Ishikawa (cell line): ENCODE measurements around the gene RPL18.

ENCODE experiments used
- CEBPB ChIP-seq: IDR thresholded peaks from 2 replicates; pipeline ENCODE4 v1.6.1; 2012
- EGR1 ChIP-seq: IDR thresholded peaks from 2 replicates; pipeline ENCODE4 v1.6.1; 2012
- EP300 ChIP-seq: IDR thresholded peaks from 2 replicates; pipeline ENCODE4 v1.6.1; 2012; ENCODE audit warnings: borderline replicate concordance
- FOXM1 ChIP-seq: IDR thresholded peaks from 2 replicates; pipeline ENCODE4 v1.6.1; 2012; ENCODE audit warnings: low read depth, borderline replicate concordance
- NFIC ChIP-seq: IDR thresholded peaks from 2 replicates; pipeline ENCODE4 v1.6.1; 2012
- RAD21 ChIP-seq: IDR thresholded peaks from 2 replicates; pipeline ENCODE4 v1.6.1; 2012; ENCODE audit warnings: low read depth
- TAF1 ChIP-seq: IDR thresholded peaks from 2 replicates; pipeline ENCODE4 v1.6.1; 2012; ENCODE audit warnings: low read depth, mild to moderate bottlenecking
- YY1 ChIP-seq: IDR thresholded peaks from 2 replicates; pipeline ENCODE4 v1.6.1; 2012; ENCODE audit warnings: low read depth
- ZBTB7A ChIP-seq: IDR thresholded peaks from 2 replicates; pipeline ENCODE4 v1.6.1; 2012; ENCODE audit warnings: low read depth
- TF ChIP-seq, protein P1 (sequence below): IDR thresholded peaks from 2 replicates; pipeline ENCODE4 v1.6.1; 2012
- TF ChIP-seq, protein P2 (sequence below): IDR thresholded peaks from 2 replicates; pipeline ENCODE4 v1.6.1; 2012; ENCODE audit warnings: low read depth, mild to moderate bottlenecking
- TF ChIP-seq, protein P3 (sequence below): IDR thresholded peaks from 2 replicates; pipeline ENCODE4 v1.6.1; 2012

DNA sequence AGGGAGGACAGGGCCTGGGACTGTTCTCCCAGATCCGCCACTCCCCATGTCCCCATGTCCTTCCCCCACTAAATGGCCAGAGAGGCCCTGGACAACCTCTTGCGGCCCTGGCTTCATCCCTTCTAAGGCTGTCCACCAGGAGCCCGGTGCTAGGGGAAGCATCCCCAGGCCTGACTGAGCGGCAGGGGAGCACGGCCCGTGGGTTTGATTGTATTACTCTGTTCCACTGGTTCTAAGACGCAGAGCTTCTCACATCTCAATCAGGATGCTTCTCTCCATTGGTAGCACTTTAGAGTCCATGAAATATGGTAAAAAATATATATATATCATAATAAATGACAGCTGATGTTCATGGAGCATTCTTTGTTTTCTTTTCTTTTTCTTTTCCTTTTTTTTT, 11.6 kb downstream of the RPL18 start:
- TF ChIP-seq TAF1: no peak
- TF ChIP-seq EGR1: no peak
- no peak for TF ChIP-seq CEBPB
- no peak for TF ChIP-seq NFIC
- no peak for TF ChIP-seq EP300
- no peak for TF ChIP-seq ZBTB7A
- TF ChIP-seq YY1: no peak
- TF ChIP-seq, protein P1, sequence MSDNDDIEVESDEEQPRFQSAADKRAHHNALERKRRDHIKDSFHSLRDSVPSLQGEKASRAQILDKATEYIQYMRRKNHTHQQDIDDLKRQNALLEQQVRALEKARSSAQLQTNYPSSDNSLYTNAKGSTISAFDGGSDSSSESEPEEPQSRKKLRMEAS: no peak
- TF ChIP-seq, protein P2, sequence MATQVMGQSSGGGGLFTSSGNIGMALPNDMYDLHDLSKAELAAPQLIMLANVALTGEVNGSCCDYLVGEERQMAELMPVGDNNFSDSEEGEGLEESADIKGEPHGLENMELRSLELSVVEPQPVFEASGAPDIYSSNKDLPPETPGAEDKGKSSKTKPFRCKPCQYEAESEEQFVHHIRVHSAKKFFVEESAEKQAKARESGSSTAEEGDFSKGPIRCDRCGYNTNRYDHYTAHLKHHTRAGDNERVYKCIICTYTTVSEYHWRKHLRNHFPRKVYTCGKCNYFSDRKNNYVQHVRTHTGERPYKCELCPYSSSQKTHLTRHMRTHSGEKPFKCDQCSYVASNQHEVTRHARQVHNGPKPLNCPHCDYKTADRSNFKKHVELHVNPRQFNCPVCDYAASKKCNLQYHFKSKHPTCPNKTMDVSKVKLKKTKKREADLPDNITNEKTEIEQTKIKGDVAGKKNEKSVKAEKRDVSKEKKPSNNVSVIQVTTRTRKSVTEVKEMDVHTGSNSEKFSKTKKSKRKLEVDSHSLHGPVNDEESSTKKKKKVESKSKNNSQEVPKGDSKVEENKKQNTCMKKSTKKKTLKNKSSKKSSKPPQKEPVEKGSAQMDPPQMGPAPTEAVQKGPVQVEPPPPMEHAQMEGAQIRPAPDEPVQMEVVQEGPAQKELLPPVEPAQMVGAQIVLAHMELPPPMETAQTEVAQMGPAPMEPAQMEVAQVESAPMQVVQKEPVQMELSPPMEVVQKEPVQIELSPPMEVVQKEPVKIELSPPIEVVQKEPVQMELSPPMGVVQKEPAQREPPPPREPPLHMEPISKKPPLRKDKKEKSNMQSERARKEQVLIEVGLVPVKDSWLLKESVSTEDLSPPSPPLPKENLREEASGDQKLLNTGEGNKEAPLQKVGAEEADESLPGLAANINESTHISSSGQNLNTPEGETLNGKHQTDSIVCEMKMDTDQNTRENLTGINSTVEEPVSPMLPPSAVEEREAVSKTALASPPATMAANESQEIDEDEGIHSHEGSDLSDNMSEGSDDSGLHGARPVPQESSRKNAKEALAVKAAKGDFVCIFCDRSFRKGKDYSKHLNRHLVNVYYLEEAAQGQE: no peak
- TF ChIP-seq, protein P3, sequence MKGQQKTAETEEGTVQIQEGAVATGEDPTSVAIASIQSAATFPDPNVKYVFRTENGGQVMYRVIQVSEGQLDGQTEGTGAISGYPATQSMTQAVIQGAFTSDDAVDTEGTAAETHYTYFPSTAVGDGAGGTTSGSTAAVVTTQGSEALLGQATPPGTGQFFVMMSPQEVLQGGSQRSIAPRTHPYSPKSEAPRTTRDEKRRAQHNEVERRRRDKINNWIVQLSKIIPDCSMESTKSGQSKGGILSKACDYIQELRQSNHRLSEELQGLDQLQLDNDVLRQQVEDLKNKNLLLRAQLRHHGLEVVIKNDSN: no peak
- TF ChIP-seq RAD21: no peak
- TF ChIP-seq FOXM1: no peak
